Endothelial cell (in vitro differentiated cells): ENCODE measurements around the gene PKIG. TPM values are rescaled to one million over a fixed set of nuclear protein-coding genes. Genes with fewer than 3 reads are reported as not detected.

Experiments
- DNase-seq: peaks from one replicate; pipeline ENCODE4 v3.0.0; 2021; ENCODE audit warnings: low spot score
- H3K27ac Mint-ChIP-seq: one replicate; pipeline ENCODE4 v1.8.0; 2021; ENCODE audit warnings: mixed read lengths, inconsistent platforms; ENCODE audit not compliant: unreplicated experiment
- H3K27me3 Mint-ChIP-seq: one replicate; pipeline ENCODE4 v1.8.0; 2021; ENCODE audit warnings: mild to moderate bottlenecking, moderate library complexity, mixed read lengths, inconsistent platforms; ENCODE audit not compliant: unreplicated experiment
- H3K36me3 Mint-ChIP-seq: one replicate; pipeline ENCODE4 v1.8.0; 2021; ENCODE audit warnings: mild to moderate bottlenecking, low read depth, mixed read lengths, inconsistent platforms; ENCODE audit not compliant: unreplicated experiment
- H3K4me1 Mint-ChIP-seq: one replicate; pipeline ENCODE4 v1.8.0; 2021; ENCODE audit warnings: mild to moderate bottlenecking, mixed read lengths, inconsistent platforms; ENCODE audit not compliant: unreplicated experiment
- H3K4me3 Mint-ChIP-seq: one replicate; pipeline ENCODE4 v1.8.0; 2021; ENCODE audit warnings: mild to moderate bottlenecking, mixed read lengths, inconsistent platforms; ENCODE audit not compliant: unreplicated experiment
- H3K9me3 Mint-ChIP-seq: one replicate; pipeline ENCODE4 v1.8.0; 2021; ENCODE audit warnings: mixed read lengths, inconsistent platforms; ENCODE audit not compliant: unreplicated experiment
- CTCF ChIP-seq: fragments of 200-600 bp; sonication (generic); IDR thresholded peaks from one replicate; pipeline ENCODE4 v1.5.0; 2021; ENCODE audit warnings: antibody characterized with exemption; ENCODE audit not compliant: unreplicated experiment
- total RNA-seq: library from RNA; stranded (reverse); fragmentation: NEBNext Ultra II Directional; extraction: Animal tissue kit (Norgen Biotek cat#: 25700); gene quantifications from one replicate; pipeline ENCODE4 v1.2.1, GENCODE V29; 2021; ENCODE audit not compliant: unreplicated experiment

The PKIG gene
- total RNA-seq, 1 donor from 2014 or later = 184 TPM

GRCh38 chr20:44666066-44666465 lies 83.7 kb downstream of the PKIG start:
- Mint-ChIP-seq H3K36me3 (no peaks in the 10 kb centered on the region), H3K4me1 (no peaks in the 10 kb centered on the region), H3K4me3 (no peak overlapping the region), H3K27me3 (no peaks in the 10 kb centered on the region), H3K27ac (no peak overlapping the region), H3K9me3 (no peaks in the 10 kb centered on the region)
- no peak for TF ChIP-seq CTCF
- DNase-seq = no peak

Other genes starting within 250 kb of the PKIG start
- not detected for gene R3HDML, start 245.5 kb upstream of the PKIG start, total RNA-seq
- gene HNF4A, start 226.9 kb upstream of the PKIG start, total RNA-seq = not detected
- gene TTPAL, start 106.7 kb upstream of the PKIG start, total RNA-seq = 10.3 TPM
- gene SERINC3, start 60.5 kb upstream of the PKIG start, total RNA-seq = 82.8 TPM
- gene ADA, start 69.1 kb downstream of the PKIG start, total RNA-seq = 137 TPM
- gene CCN5, start 132.8 kb downstream of the PKIG start, total RNA-seq = not detected
- not detected for gene KCNK15, start 163.3 kb downstream of the PKIG start, total RNA-seq
- 0.10 TPM for gene RIMS4, start 228.0 kb downstream of the PKIG start, total RNA-seq